ENCODE measurements around the gene NR4A2. TPM values are rescaled to one million over a fixed set of nuclear protein-coding genes. Genes with fewer than 3 reads are reported as not detected.
"Not testable (repeated sequence)": the region's sequence is repeated elsewhere in the genome, so short reads cannot be mapped to it uniquely, and the experiment has no call there.

The NR4A2 gene
- total and polyA plus RNA-seq, 2 donors (not counting 3 experiments of a cell fraction or from before 2014, with no cell fraction given) = 1.0 to 1.9 TPM

- H2AFZ ChIP-seq (ENCODE audit: low read depth, low read length) = no peak overlapping the region
- intact Hi-C loops (cut with micrococcal nuclease) = no loop called here
- H4K20me1 ChIP-seq (replicated peaks; ENCODE audit: control insufficient read depth, extremely low read depth, insufficient read depth, low read length) = no peaks in the 10 kb centered on the region
- dilution Hi-C loops (cut with MboI; ENCODE audit: extremely low pct_ligation_motif_present, low sequenced_read_pairs) = no loop called here
- BruUV-seq (replicated peaks) = no TSS peak
- DNase-seq (ENCODE audit: low read depth, low spot score) (no peak), FAIRE-seq (no peak)
- no peaks in the 10 kb centered on the region for H3K27me3 ChIP-seq (ENCODE audit: control insufficient read depth in 2 of 2, insufficient read depth in 2 of 2, low read length in 2 of 2)
- no peak overlapping the region for H3K4me3 ChIP-seq (replicated peaks in 1 of 3; ENCODE audit: insufficient read depth in 1 of 3, low read depth in 1 of 3, low read length in 3 of 3)
- ChIA-PET POLR2A (no interaction called here), CTCF (no interaction called here)
- H3K4me1 ChIP-seq (ENCODE audit: control insufficient read depth, extremely low read depth, insufficient read depth, low read length) = no peaks in the 10 kb centered on the region
- TF ChIP-seq FOS (IDR thresholded peaks at IDR 0.05; ENCODE audit: borderline replicate concordance, insufficient read depth, low read length) (no peak), GATA2 (IDR thresholded peaks at IDR 0.05; ENCODE audit: insufficient read depth, insufficient read length, low read depth, low read length) (no peak), MYC (IDR thresholded peaks at IDR 0.05; ENCODE audit: low read depth, low read length) (no peak), EZH2 (IDR thresholded peaks at IDR 0.05; ENCODE audit: borderline replicate concordance, low read depth, low read length, severe bottlenecking) (no peak), POLR2A (IDR thresholded peaks at IDR 0.05; ENCODE audit: low read depth, low read length) (no peak), POLR2AphosphoS5 (IDR thresholded peaks at IDR 0.05; ENCODE audit: insufficient read depth, low read depth, low read length) (no peak), JUN (IDR thresholded peaks at IDR 0.05; ENCODE audit: borderline replicate concordance, insufficient read depth, insufficient read length, low read depth) (no peak)
- TF ChIP-seq, protein P1, sequence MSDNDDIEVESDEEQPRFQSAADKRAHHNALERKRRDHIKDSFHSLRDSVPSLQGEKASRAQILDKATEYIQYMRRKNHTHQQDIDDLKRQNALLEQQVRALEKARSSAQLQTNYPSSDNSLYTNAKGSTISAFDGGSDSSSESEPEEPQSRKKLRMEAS (IDR thresholded peaks at IDR 0.05; ENCODE audit: insufficient read depth, insufficient read length) = no peak
- TF ChIP-seq, protein P2, sequence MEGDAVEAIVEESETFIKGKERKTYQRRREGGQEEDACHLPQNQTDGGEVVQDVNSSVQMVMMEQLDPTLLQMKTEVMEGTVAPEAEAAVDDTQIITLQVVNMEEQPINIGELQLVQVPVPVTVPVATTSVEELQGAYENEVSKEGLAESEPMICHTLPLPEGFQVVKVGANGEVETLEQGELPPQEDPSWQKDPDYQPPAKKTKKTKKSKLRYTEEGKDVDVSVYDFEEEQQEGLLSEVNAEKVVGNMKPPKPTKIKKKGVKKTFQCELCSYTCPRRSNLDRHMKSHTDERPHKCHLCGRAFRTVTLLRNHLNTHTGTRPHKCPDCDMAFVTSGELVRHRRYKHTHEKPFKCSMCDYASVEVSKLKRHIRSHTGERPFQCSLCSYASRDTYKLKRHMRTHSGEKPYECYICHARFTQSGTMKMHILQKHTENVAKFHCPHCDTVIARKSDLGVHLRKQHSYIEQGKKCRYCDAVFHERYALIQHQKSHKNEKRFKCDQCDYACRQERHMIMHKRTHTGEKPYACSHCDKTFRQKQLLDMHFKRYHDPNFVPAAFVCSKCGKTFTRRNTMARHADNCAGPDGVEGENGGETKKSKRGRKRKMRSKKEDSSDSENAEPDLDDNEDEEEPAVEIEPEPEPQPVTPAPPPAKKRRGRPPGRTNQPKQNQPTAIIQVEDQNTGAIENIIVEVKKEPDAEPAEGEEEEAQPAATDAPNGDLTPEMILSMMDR (IDR thresholded peaks at IDR 0.05; ENCODE audit: extremely low read depth in 1 of 2, insufficient read depth in 1 of 2, low read depth in 1 of 2, low read length in 2 of 2) = no peak
- H3K27ac ChIP-seq (ENCODE audit: insufficient read depth, low read depth, low read length) = no peak overlapping the region
- H3K9ac ChIP-seq (replicated peaks; ENCODE audit: extremely low read depth, insufficient read depth, low read length) = no peak overlapping the region
- no peaks in the 10 kb centered on the region for H3K36me3 ChIP-seq (ENCODE audit: control insufficient read depth in 2 of 2, extremely low read depth in 1 of 2, insufficient read depth in 2 of 2, low read length in 2 of 2)
- H3K9me3 ChIP-seq (replicated peaks; ENCODE audit: control insufficient read depth, insufficient read depth, low read length) = no peaks in the 10 kb centered on the region
- no peak overlapping the region for H3K4me2 ChIP-seq (ENCODE audit: insufficient read depth, low read length)
- H3K79me2 ChIP-seq (ENCODE audit: control insufficient read depth, insufficient read depth, low read length) = no peaks in the 10 kb centered on the region
- no peaks in the 10 kb centered on the region for H3K9me1 ChIP-seq (replicated peaks; ENCODE audit: control insufficient read depth, extremely low read depth, insufficient read depth, low read length)
Observed at GRCh38 chr2:156294945-156295580, 37.5 kb downstream of the NR4A2 start.

- CTCF ChIA-PET; FAIRE-seq; DNase-seq (ENCODE audit: low read depth, low spot score); H3K9ac ChIP-seq (replicated peaks; ENCODE audit: extremely low read depth, insufficient read depth, low read length); H3K27me3 ChIP-seq (ENCODE audit: control insufficient read depth in 2 of 2, insufficient read depth in 2 of 2, low read length in 2 of 2); H3K9me1 ChIP-seq (replicated peaks; ENCODE audit: control insufficient read depth, extremely low read depth, insufficient read depth, low read length); intact Hi-C loops (cut with micrococcal nuclease); H3K4me1 ChIP-seq (ENCODE audit: control insufficient read depth, extremely low read depth, insufficient read depth, low read length); BruUV-seq (replicated peaks); H3K9me3 ChIP-seq (replicated peaks; ENCODE audit: control insufficient read depth, insufficient read depth, low read length); H3K79me2 ChIP-seq (ENCODE audit: control insufficient read depth, insufficient read depth, low read length); H3K36me3 ChIP-seq (ENCODE audit: control insufficient read depth in 2 of 2, extremely low read depth in 1 of 2, insufficient read depth in 2 of 2, low read length in 2 of 2); H4K20me1 ChIP-seq (replicated peaks; ENCODE audit: control insufficient read depth, extremely low read depth, insufficient read depth, low read length); H3K4me3 ChIP-seq (replicated peaks in 1 of 3; ENCODE audit: insufficient read depth in 1 of 3, low read depth in 1 of 3, low read length in 3 of 3); H3K27ac ChIP-seq (ENCODE audit: insufficient read depth, low read depth, low read length); H2AFZ ChIP-seq (ENCODE audit: low read depth, low read length); dilution Hi-C loops (cut with MboI; ENCODE audit: extremely low pct_ligation_motif_present, low sequenced_read_pairs); H3K4me2 ChIP-seq (ENCODE audit: insufficient read depth, low read length); POLR2A ChIA-PET: not testable (repeated sequence)
Observed at GRCh38 chr2:156293382-156293781, 39.1 kb downstream of the NR4A2 start.

Data from endothelial cell of umbilical vein (primary cell).